ENCODE data around the gene SOX9.
"Not testable (repeated sequence)": the region's sequence is repeated elsewhere in the genome, so short reads cannot be mapped to it uniquely, and the experiment has no call there.

Gene SOX9

GRCh38 chr17:72111926-72112325, 8.9 kb upstream of the SOX9 start:
- not testable (repeated sequence) for DNase-seq

- no peak for DNase-seq
Observed at GRCh38 chr17:72113751-72114150, 7.1 kb upstream of the SOX9 start.

GRCh38 chr17:72115781-72116525, 4.9 kb upstream of the SOX9 start:
- DNase-seq = no peak

GRCh38 chr17:72116661-72117521, 3.9 kb upstream of the SOX9 start:
- DNase-seq = no peak

GRCh38 chr17:72117535-72118334, 3.1 kb upstream of the SOX9 start:
- no peak for DNase-seq

- DNase-seq = peak; percentile 50
Observed at GRCh38 chr17:72118335-72119076, 2.3 kb upstream of the SOX9 start.

- no peak for DNase-seq
Observed at GRCh38 chr17:72119077-72119872, 1.5 kb upstream of the SOX9 start.

GRCh38 chr17:72119873-72120641, 763 bp upstream of the SOX9 start:
- no peak for DNase-seq

GRCh38 chr17:72121164-72122009, 567 bp downstream of the SOX9 start:
- no peak for DNase-seq

- DNase-seq = no peak
Observed at GRCh38 chr17:72122010-72122764, 1.4 kb downstream of the SOX9 start.

- no peak for DNase-seq
Observed at GRCh38 chr17:72122765-72123529, 2.1 kb downstream of the SOX9 start.

GRCh38 chr17:72123530-72124437, 3.0 kb downstream of the SOX9 start:
- DNase-seq = no peak

- no peak for DNase-seq
Observed at GRCh38 chr17:72124438-72124775, 3.6 kb downstream of the SOX9 start.

- no peak for DNase-seq
Observed at GRCh38 chr17:72125226-72125651, 4.4 kb downstream of the SOX9 start.

GRCh38 chr17:72125742-72126141, 4.9 kb downstream of the SOX9 start:
- DNase-seq = no peak

- DNase-seq = no peak
Observed at GRCh38 chr17:72126575-72127486, 6.0 kb downstream of the SOX9 start.
